ENCODE results near the gene STK35. TPM values are rescaled to one million over a fixed set of nuclear protein-coding genes. Genes with fewer than 3 reads are reported as not detected.

The STK35 gene
- total RNA-seq, 4 donors from 2014 or later = 24.3 to 39.6 (median 36.3) TPM

DNA sequence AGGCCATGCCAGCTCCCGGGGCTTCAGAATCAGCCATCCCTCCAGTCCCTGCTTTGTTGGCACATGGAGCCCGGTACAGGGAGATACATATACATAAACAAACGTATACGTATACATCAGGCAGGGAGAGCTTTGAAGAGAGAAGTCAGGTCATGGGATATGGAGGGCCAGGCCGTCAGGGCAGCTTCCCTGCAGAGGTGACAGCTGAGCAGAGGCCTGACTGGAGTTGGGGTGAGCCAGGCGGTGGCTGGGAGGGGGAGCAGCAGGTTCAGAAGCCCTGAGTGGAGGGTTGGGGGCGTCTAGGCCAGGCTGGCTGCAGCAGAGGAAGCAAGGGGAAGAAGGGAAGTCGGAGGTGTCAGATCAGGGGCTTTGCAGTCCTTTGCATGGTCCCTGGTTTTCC is 61.7 kb downstream of the STK35 start:
- TF ChIP-seq, protein P1, sequence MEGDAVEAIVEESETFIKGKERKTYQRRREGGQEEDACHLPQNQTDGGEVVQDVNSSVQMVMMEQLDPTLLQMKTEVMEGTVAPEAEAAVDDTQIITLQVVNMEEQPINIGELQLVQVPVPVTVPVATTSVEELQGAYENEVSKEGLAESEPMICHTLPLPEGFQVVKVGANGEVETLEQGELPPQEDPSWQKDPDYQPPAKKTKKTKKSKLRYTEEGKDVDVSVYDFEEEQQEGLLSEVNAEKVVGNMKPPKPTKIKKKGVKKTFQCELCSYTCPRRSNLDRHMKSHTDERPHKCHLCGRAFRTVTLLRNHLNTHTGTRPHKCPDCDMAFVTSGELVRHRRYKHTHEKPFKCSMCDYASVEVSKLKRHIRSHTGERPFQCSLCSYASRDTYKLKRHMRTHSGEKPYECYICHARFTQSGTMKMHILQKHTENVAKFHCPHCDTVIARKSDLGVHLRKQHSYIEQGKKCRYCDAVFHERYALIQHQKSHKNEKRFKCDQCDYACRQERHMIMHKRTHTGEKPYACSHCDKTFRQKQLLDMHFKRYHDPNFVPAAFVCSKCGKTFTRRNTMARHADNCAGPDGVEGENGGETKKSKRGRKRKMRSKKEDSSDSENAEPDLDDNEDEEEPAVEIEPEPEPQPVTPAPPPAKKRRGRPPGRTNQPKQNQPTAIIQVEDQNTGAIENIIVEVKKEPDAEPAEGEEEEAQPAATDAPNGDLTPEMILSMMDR (IDR thresholded peaks at IDR 0.05) = no peak
- no peak for TF ChIP-seq POLR2A (IDR thresholded peaks at IDR 0.05)
- Histone ChIP-seq H3K4me3 (no peak overlapping the region), H3K4me1 (no peaks in the 10 kb centered on the region), H3K36me3 (no peaks in the 10 kb centered on the region), H3K27ac (no peak overlapping the region), H3K9me3 (no peaks in the 10 kb centered on the region), H3K27me3 (no peaks in the 10 kb centered on the region)
- no peak for DNase-seq

DNA sequence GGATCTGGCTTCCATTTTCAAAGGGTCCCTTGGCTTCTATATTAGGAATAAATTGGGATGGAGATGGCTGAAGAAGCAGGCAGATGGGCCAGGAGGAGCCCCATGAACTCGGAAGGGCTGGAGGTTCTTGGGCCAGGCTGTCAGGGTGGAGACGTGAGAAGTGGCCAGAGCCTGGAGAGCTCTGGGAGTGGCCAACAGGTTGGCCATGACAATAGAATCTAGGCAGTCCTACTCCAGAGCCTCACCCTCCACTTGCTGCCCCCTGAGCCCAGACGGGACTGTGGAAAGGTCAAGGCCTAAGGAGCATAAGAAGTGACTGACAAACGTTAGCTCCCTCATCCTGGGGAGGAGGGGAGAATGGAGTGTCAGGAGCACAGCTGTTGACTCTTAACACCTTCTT is 62.1 kb downstream of the STK35 start:
- no peaks in the 10 kb centered on the region for H3K4me1 ChIP-seq
- no peaks in the 10 kb centered on the region for H3K9me3 ChIP-seq
- no peak overlapping the region for H3K27ac ChIP-seq
- no peak for DNase-seq
- TF ChIP-seq, protein P1 (IDR thresholded peaks at IDR 0.05) = no peak
- no peak for TF ChIP-seq POLR2A (IDR thresholded peaks at IDR 0.05)
- H3K4me3 ChIP-seq = no peak overlapping the region
- H3K27me3 ChIP-seq = no peaks in the 10 kb centered on the region
- H3K36me3 ChIP-seq = no peaks in the 10 kb centered on the region

DNA sequence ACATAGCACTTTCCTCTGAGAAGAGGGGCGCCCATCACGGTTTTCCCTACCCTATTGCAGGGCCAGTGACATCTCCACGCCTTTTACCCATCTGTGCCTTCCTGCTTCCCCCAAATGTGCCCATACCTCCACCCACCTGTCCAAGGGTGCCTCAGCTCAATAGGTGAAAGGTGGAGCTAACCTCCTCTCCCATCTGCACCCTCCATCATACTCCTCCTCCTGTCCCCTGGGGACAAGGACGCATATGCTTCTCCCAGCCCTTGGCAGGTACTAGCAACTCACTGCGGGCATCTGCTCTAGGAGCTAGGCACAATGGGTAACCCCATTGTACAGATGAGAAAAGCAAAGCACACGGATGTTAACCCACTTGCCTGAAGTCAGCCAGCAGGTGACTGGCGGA is 62.8 kb downstream of the STK35 start:
- Histone ChIP-seq H3K27me3 (no peaks in the 10 kb centered on the region), H3K36me3 (no peaks in the 10 kb centered on the region), H3K4me1 (no peaks in the 10 kb centered on the region), H3K4me3 (no peak overlapping the region), H3K27ac (no peak overlapping the region), H3K9me3 (no peaks in the 10 kb centered on the region)
- TF ChIP-seq, protein P1 (IDR thresholded peaks at IDR 0.05) = no peak
- no peak for TF ChIP-seq POLR2A (IDR thresholded peaks at IDR 0.05)
- no peak for DNase-seq

DNA sequence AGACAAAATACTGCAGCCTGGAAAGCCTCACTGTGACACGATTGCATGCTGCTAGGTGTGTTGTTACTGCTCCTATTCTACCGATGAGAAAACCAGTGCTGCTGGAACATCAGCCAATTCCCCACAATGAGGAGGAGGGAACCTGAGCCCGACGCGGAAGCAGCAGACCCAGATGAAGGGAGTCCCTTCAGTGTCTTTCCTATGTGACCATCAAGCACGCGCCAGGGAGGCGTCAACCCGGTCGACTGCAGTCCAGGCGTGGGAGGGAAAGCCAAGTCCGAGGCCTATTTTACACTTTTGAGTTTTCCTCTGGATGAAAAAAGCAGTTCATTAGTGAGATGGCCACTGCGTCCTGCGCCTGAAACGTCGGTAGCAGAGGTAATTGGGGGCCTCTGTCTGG is 63.3 kb downstream of the STK35 start:
- H3K27ac ChIP-seq = no peak overlapping the region
- TF ChIP-seq, protein P1 (IDR thresholded peaks at IDR 0.05) = no peak
- no peak for TF ChIP-seq POLR2A (IDR thresholded peaks at IDR 0.05)
- no peak for DNase-seq
- no peak overlapping the region for H3K4me3 ChIP-seq
- no peaks in the 10 kb centered on the region for H3K27me3 ChIP-seq
- H3K36me3 ChIP-seq = no peaks in the 10 kb centered on the region
- H3K4me1 ChIP-seq = no peaks in the 10 kb centered on the region
- no peaks in the 10 kb centered on the region for H3K9me3 ChIP-seq

DNA sequence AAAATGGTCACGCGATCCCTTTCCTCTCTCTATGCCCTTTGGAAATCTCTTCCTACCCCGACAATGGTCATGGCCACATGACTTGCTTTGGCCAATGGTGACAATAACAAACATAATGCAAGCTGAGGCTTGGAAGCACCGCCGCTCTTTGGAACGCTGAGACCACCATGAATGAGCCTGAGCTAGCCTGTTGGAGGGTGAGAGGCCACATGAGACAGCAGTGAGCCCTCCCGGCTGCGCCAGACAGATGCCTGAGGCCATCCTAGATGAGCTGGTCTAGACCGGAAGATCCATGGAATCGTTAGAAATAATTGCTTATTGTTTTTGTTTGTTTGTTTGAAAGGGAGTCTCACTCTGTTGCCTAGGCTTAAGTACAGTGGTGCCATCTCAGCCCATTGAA is 64.2 kb downstream of the STK35 start:
- no peak for DNase-seq

More for the DNA sequence above, 64.2 kb downstream of the STK35 start:
- TF ChIP-seq, protein P1 (IDR thresholded peaks at IDR 0.05) = no peak
- no peak for TF ChIP-seq POLR2A (IDR thresholded peaks at IDR 0.05)
- Histone ChIP-seq H3K27me3 (no peaks in the 10 kb centered on the region), H3K4me3 (no peak overlapping the region), H3K27ac (no peak overlapping the region), H3K4me1 (no peaks in the 10 kb centered on the region), H3K9me3 (no peaks in the 10 kb centered on the region), H3K36me3 (no peaks in the 10 kb centered on the region)

Measured in Peyer's patch (tissue), 4 donors.